ENCODE results near the gene DLL1. TPM values are rescaled to one million over a fixed set of nuclear protein-coding genes. Genes with fewer than 3 reads are reported as not detected.

DLL1 gene
- polyA plus RNA-seq, 1 donor: 8.2 TPM

Other genes starting within 250 kb of the DLL1 start
- gene FAM120B, start 15.7 kb upstream of the DLL1 start, polyA plus RNA-seq (ENCODE audit: insufficient read length): 39.9 TPM